ENCODE data around the gene USP12.
A peak's percentile ranks its signal among the peaks of the same experiment; 100 is the strongest.
"Not testable (repeated sequence)": the region's sequence is repeated elsewhere in the genome, so short reads cannot be mapped to it uniquely, and the experiment has no call there.

Gene USP12

GRCh38 chr13:27130223-27130978 lies 41.2 kb downstream of the USP12 start:
- H3K4me3 ChIP-seq (ENCODE audit: low read length) = no peak overlapping the region
- peak; percentile 77 for DNase-seq (ENCODE audit: low read depth)
- no peak for TF ChIP-seq CTCF (conservative IDR thresholded peaks at IDR 0.05; ENCODE audit: low read length)

GRCh38 chr13:27128825-27129627 lies 42.6 kb downstream of the USP12 start:
- TF ChIP-seq CTCF (conservative IDR thresholded peaks at IDR 0.05; ENCODE audit: low read length) = no peak
- DNase-seq (ENCODE audit: low read depth) = no peak

GRCh38 chr13:27126859-27127258 lies 44.8 kb downstream of the USP12 start:
- no peak for TF ChIP-seq CTCF (conservative IDR thresholded peaks at IDR 0.05; ENCODE audit: low read length)
- no peak for DNase-seq (ENCODE audit: low read depth)
- H3K4me3 ChIP-seq (ENCODE audit: low read length) = no peak overlapping the region

More at GRCh38 chr13:27128825-27129627, 42.6 kb downstream of the USP12 start:
- H3K4me3 ChIP-seq (ENCODE audit: low read length) = no peak overlapping the region

GRCh38 chr13:27125357-27126282 lies 46.0 kb downstream of the USP12 start:
- no peak for TF ChIP-seq CTCF (conservative IDR thresholded peaks at IDR 0.05; ENCODE audit: low read length)
- no peak for DNase-seq (ENCODE audit: low read depth)
- H3K4me3 ChIP-seq (ENCODE audit: low read length) = no peak overlapping the region

- DNase-seq (ENCODE audit: low read depth) = no peak
- TF ChIP-seq CTCF (conservative IDR thresholded peaks at IDR 0.05; ENCODE audit: low read length) = no peak
- no peak overlapping the region for H3K4me3 ChIP-seq (ENCODE audit: low read length)
Measured at GRCh38 chr13:27124571-27124970, 47.0 kb downstream of the USP12 start.

GRCh38 chr13:27123445-27123844 lies 48.2 kb downstream of the USP12 start:
- not testable (repeated sequence) for DNase-seq (ENCODE audit: low read depth); H3K4me3 ChIP-seq (ENCODE audit: low read length)

- DNase-seq (ENCODE audit: low read depth) = no peak
- no peak overlapping the region for H3K4me3 ChIP-seq (ENCODE audit: low read length)
- TF ChIP-seq CTCF (conservative IDR thresholded peaks at IDR 0.05; ENCODE audit: low read length) = no peak
Measured at GRCh38 chr13:27122036-27122435, 49.6 kb downstream of the USP12 start.
